H9 (cell line): ENCODE results near the gene PLA2G4E. TPM values are rescaled to one million over a fixed set of nuclear protein-coding genes. Genes with fewer than 3 reads are reported as not detected.

ENCODE experiments used
- DNase-seq: peaks from one replicate; pipeline ENCODE4 v3.0.0-alpha.2; 2017
- H2AFZ ChIP-seq: one replicate; pipeline ENCODE4 v1.6.1; 2013; ENCODE audit warnings: mild to moderate bottlenecking, low read length, control low read depth, moderate library complexity
- H2AK5ac ChIP-seq: 2 replicates; pipeline ENCODE4 v1.6.1; 2013; ENCODE audit warnings: low read length, control low read depth, mixed read lengths; ENCODE audit not compliant: insufficient read length
- H2BK120ac ChIP-seq: one replicate; pipeline ENCODE4 v1.6.1; 2013; ENCODE audit warnings: low read depth, mild to moderate bottlenecking, low read length, control low read depth, inconsistent platforms; ENCODE audit not compliant: poor library complexity, severe bottlenecking
- H2BK12ac ChIP-seq: 2 replicates; pipeline ENCODE4 v1.6.1; 2013; ENCODE audit warnings: low read length, control low read depth, mixed read lengths, low read depth; ENCODE audit not compliant: insufficient read length
- H2BK15ac ChIP-seq: 2 replicates; pipeline ENCODE4 v1.6.1; 2013; ENCODE audit warnings: low read depth, low read length, control low read depth
- H2BK20ac ChIP-seq: one replicate; pipeline ENCODE4 v1.6.1; 2013; ENCODE audit warnings: low read depth, mild to moderate bottlenecking, low read length, control low read depth, inconsistent platforms; ENCODE audit not compliant: poor library complexity, severe bottlenecking
- H2BK5ac ChIP-seq: 2 replicates; pipeline ENCODE4 v1.6.1; 2013; ENCODE audit warnings: low read length, control low read depth, mixed read lengths; ENCODE audit not compliant: insufficient read length
- H3K14ac ChIP-seq: 2 replicates; pipeline ENCODE4 v1.6.1; 2013; ENCODE audit warnings: low read length, control low read depth; ENCODE audit not compliant: insufficient read depth
- H3K18ac ChIP-seq: 2 replicates; pipeline ENCODE4 v1.6.1; 2013; ENCODE audit warnings: low read depth, mild to moderate bottlenecking, mixed read lengths, low read length, control low read depth; ENCODE audit not compliant: insufficient read length
- H3K23ac ChIP-seq: 2 replicates; pipeline ENCODE4 v1.6.1; 2013; ENCODE audit warnings: low read length, control low read depth, mixed read lengths, low read depth; ENCODE audit not compliant: insufficient read length
- H3K23me2 ChIP-seq: 2 replicates; pipeline ENCODE4 v1.6.1; 2013; ENCODE audit warnings: low read depth, mild to moderate bottlenecking, mixed read lengths, low read length, control low read depth; ENCODE audit not compliant: insufficient read length, poor library complexity, severe bottlenecking
- H3K27ac ChIP-seq: 2 replicates; pipeline ENCODE4 v1.5.1; 2013; ENCODE audit warnings: low read length, control low read depth, mixed read lengths, low read depth; ENCODE audit not compliant: insufficient read length
- H3K27me3 ChIP-seq: 2 replicates; pipeline ENCODE4 v1.6.1; 2013; ENCODE audit warnings: low read length, control low read depth, inconsistent platforms; ENCODE audit not compliant: insufficient read depth
- H3K4ac ChIP-seq: 2 replicates; pipeline ENCODE4 v1.6.1; 2013; ENCODE audit warnings: low read depth, mild to moderate bottlenecking, control low read depth, inconsistent platforms, low read length, moderate library complexity
- H3K4me1 ChIP-seq: 2 replicates; pipeline ENCODE4 v1.6.1; 2013; ENCODE audit warnings: low read length, control low read depth, inconsistent platforms; ENCODE audit not compliant: insufficient read depth
- H3K4me2 ChIP-seq: 2 replicates; pipeline ENCODE4 v1.6.1; 2013; ENCODE audit warnings: low read length, control low read depth, mixed read lengths; ENCODE audit not compliant: insufficient read length, insufficient read depth
- H3K56ac ChIP-seq: 2 replicates; pipeline ENCODE4 v1.6.1; 2013; ENCODE audit warnings: low read depth, mild to moderate bottlenecking, mixed read lengths, low read length, control low read depth; ENCODE audit not compliant: insufficient read length
- H3K79me1 ChIP-seq: 2 replicates; pipeline ENCODE4 v1.6.1; 2013; ENCODE audit warnings: low read depth, mild to moderate bottlenecking, moderate library complexity, low read length, control low read depth, inconsistent platforms; ENCODE audit not compliant: insufficient read depth, poor library complexity, severe bottlenecking
- H3K79me2 ChIP-seq: 2 replicates; pipeline ENCODE4 v1.6.1; 2013; ENCODE audit warnings: low read length, control low read depth, inconsistent platforms; ENCODE audit not compliant: insufficient read depth
- H3K9ac ChIP-seq: 2 replicates; pipeline ENCODE4 v1.6.1; 2013; ENCODE audit warnings: low read length, control low read depth, mixed read lengths; ENCODE audit not compliant: insufficient read length; ENCODE audit errors: extremely low read depth
- H3K9me3 ChIP-seq: one replicate; pipeline ENCODE4 v1.6.1; 2013; ENCODE audit warnings: low read depth, low read length, inconsistent platforms; ENCODE audit not compliant: control insufficient read depth
- H3T11ph ChIP-seq: one replicate; pipeline ENCODE4 v1.6.1; 2013; ENCODE audit warnings: mild to moderate bottlenecking, low read length, control low read depth, inconsistent platforms
- H4K20me1 ChIP-seq: one replicate; pipeline ENCODE4 v1.6.1; 2013; ENCODE audit not compliant: control insufficient read depth, insufficient read length, insufficient read depth
- H4K5ac ChIP-seq: 2 replicates; pipeline ENCODE4 v1.6.1; 2013; ENCODE audit warnings: low read depth, mild to moderate bottlenecking, mixed read lengths, low read length, control low read depth; ENCODE audit not compliant: insufficient read length
- H4K8ac ChIP-seq: replicated peaks from 2 replicates; pipeline ENCODE4 v1.6.1; 2013; ENCODE audit warnings: low read length, control low read depth, mixed read lengths, low read depth; ENCODE audit not compliant: insufficient read length
- H4K91ac ChIP-seq: 2 replicates; pipeline ENCODE4 v1.6.1; 2013; ENCODE audit warnings: low read depth, mild to moderate bottlenecking, moderate library complexity, mixed read lengths, low read length, control low read depth; ENCODE audit not compliant: insufficient read length
- H3K27ac Mint-ChIP-seq, 3 experiments: 2 replicates in 2 of 3; 3 replicates in 1 of 3; pipeline ENCODE4 v1.8.0; 2020 to 2021; ENCODE audit warnings: mixed read lengths in 3 of 3, mild to moderate bottlenecking in 1 of 3, moderate library complexity in 1 of 3
- H3K27me3 Mint-ChIP-seq: 2 replicates; pipeline ENCODE4 v1.8.0; 2021; ENCODE audit warnings: low read depth, mild to moderate bottlenecking, moderate library complexity, mixed read lengths
- H3K36me3 Mint-ChIP-seq, 3 experiments: 2 replicates in 2 of 3; 3 replicates in 1 of 3; pipeline ENCODE4 v1.8.0; 2020 to 2021; ENCODE audit warnings: low read depth in 3 of 3, mixed read lengths in 3 of 3; ENCODE audit not compliant: insufficient read depth in 1 of 3
- H3K4me1 Mint-ChIP-seq, 2 experiments: 2 replicates each; pipeline ENCODE4 v1.8.0; 2020; ENCODE audit warnings: mixed read lengths in 2 of 2
- H3K4me3 Mint-ChIP-seq, 2 experiments: 2 replicates in 1 of 2; 3 replicates in 1 of 2; pipeline ENCODE4 v1.8.0; 2020 to 2021; ENCODE audit warnings: mild to moderate bottlenecking in 2 of 2, mixed read lengths in 2 of 2, moderate library complexity in 1 of 2
- H3K9me3 Mint-ChIP-seq, 2 experiments: 2 replicates in 1 of 2; 3 replicates in 1 of 2; pipeline ENCODE4 v1.8.0; 2020; ENCODE audit warnings: mild to moderate bottlenecking in 2 of 2, mixed read lengths in 2 of 2, moderate library complexity in 1 of 2
- WGBS: extraction: QIAGEN DNeasy Blood & Tissue Kit; methylation state at CpG from one replicate; pipeline ENCODE4 v1.1.7; 2013; ENCODE audit warnings: missing lambda C conversion rate, low lambda C conversion rate, mixed read lengths; ENCODE audit not compliant: insufficient read length; ENCODE audit errors: extremely low coverage; 5-methylcytosine and 5-hydroxymethylcytosine counted together
- total RNA-seq: library from RNA; stranded (reverse); gene quantifications from 2 replicates; pipeline ENCODE4 v1.2.1, GENCODE V29; 2021
- TF ChIP-seq, protein P1 (sequence below): fragments of 200-600 bp; sonication (generic); conservative IDR thresholded peaks from 3 replicates; pipeline ENCODE4 v1.8.0; 2021; ENCODE audit warnings: antibody characterized with exemption, mild to moderate bottlenecking

PLA2G4E gene
- total RNA-seq, 1 experiment from 2014 or later = not detected

DNA sequence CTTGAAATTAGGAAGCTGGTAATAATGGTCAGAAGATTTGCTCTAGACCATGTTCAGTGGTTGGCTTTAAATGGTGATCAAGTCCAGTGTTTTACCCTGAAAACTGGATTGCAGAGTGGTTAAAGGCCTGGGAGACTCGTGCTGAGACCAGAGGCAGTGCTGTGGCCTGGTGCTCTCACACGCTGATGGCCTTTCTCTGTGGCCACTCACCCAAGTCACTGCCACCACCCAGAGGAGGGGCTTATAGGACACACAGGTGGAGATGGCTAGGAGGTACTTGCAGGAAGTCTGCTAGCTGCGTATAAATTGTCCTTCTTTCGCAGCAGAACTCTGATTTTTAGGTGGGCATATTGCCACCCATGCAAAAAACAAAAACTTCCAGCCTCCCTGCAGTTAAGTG lies 42.3 kb downstream of the PLA2G4E start:
- H3K4me1 Mint-ChIP-seq = peaks cover 17% of the 10 kb centered on the region in 2 experiments
- Histone ChIP-seq H3K4me1 (peaks cover 4% of the 10 kb centered on the region; the same call in 1 of the 2 replicates), H3K14ac (no peak overlapping the region), H4K91ac (no peak overlapping the region), H3K9ac (no peak overlapping the region), H3K18ac (no peak overlapping the region), H4K8ac (no peak overlapping the region), H3K27me3 (no peaks in the 10 kb centered on the region), H2BK5ac (no peak overlapping the region), H3K79me2 (no peaks in the 10 kb centered on the region), H3K56ac (no peak overlapping the region), H4K5ac (no peak overlapping the region), H3T11ph (no peak overlapping the region), H2BK15ac (no peak overlapping the region), H3K23me2 (no peaks in the 10 kb centered on the region), H3K4me2 (no peak overlapping the region), H3K79me1 (no peaks in the 10 kb centered on the region), H2BK12ac (no peak overlapping the region), H3K4ac (no peak overlapping the region), H3K23ac (no peak overlapping the region), H3K9me3 (no peaks in the 10 kb centered on the region), H2AFZ (no peak overlapping the region), H4K20me1 (no peaks in the 10 kb centered on the region), H2BK120ac (no peak overlapping the region), H2BK20ac (no peak overlapping the region), H2AK5ac (no peak overlapping the region), H3K27ac (no peak overlapping the region)
- no CpG with 5 or more reads among the region's 4 CpGs for WGBS
- H3K4me3 Mint-ChIP-seq = no peak overlapping the region
- no peak overlapping the region for H3K27ac Mint-ChIP-seq
- no peaks in the 10 kb centered on the region; the same call in none of the 2 replicates for H3K27me3 Mint-ChIP-seq
- no peaks in the 10 kb centered on the region for H3K9me3 Mint-ChIP-seq
- no peaks in the 10 kb centered on the region; a peak in 1 of 7 replicates for H3K36me3 Mint-ChIP-seq
- TF ChIP-seq, protein P1, sequence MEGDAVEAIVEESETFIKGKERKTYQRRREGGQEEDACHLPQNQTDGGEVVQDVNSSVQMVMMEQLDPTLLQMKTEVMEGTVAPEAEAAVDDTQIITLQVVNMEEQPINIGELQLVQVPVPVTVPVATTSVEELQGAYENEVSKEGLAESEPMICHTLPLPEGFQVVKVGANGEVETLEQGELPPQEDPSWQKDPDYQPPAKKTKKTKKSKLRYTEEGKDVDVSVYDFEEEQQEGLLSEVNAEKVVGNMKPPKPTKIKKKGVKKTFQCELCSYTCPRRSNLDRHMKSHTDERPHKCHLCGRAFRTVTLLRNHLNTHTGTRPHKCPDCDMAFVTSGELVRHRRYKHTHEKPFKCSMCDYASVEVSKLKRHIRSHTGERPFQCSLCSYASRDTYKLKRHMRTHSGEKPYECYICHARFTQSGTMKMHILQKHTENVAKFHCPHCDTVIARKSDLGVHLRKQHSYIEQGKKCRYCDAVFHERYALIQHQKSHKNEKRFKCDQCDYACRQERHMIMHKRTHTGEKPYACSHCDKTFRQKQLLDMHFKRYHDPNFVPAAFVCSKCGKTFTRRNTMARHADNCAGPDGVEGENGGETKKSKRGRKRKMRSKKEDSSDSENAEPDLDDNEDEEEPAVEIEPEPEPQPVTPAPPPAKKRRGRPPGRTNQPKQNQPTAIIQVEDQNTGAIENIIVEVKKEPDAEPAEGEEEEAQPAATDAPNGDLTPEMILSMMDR = no peak
- DNase-seq = no peak
